Keratinocyte (primary cell): Measurements from ENCODE around the gene NCKAP1. TPM values are rescaled to one million over a fixed set of nuclear protein-coding genes. Genes with fewer than 3 reads are reported as not detected.

Experiments
- DNase-seq: peaks from one replicate; pipeline ENCODE4 v3.0.0-alpha.2; 2011; ENCODE audit warnings: low read depth, missing footprints, low spot score
- FAIRE-seq: peaks from 2 replicates; lab custom pipeline; 2011; peaks lifted over from hg19 to GRCh38; lab: Jason Lieb, UNC
- H2AFZ ChIP-seq: 2 replicates; pipeline ENCODE4 v1.6.0; 2012; ENCODE audit warnings: low read length, control low read depth, inconsistent platforms; ENCODE audit not compliant: control insufficient read depth
- H3K27ac ChIP-seq: 2 replicates; pipeline ENCODE4 v1.5.1; 2011; ENCODE audit warnings: low read length; ENCODE audit not compliant: control insufficient read depth, insufficient read depth
- H3K27me3 ChIP-seq: 3 replicates; pipeline ENCODE4 v1.6.0; 2011; ENCODE audit warnings: low read length; ENCODE audit not compliant: control insufficient read depth, insufficient read depth; ENCODE audit errors: extremely low read depth
- H3K36me3 ChIP-seq, 2 experiments: 2 replicates in 1 of 2; 3 replicates in 1 of 2; pipeline ENCODE4 v1.5.1; 2011; ENCODE audit warnings: low read length in 2 of 2, mild to moderate bottlenecking in 1 of 2; ENCODE audit not compliant: control insufficient read depth in 2 of 2, insufficient read depth in 2 of 2; ENCODE audit errors: extremely low read depth in 1 of 2
- H3K4me1 ChIP-seq: 3 replicates; pipeline ENCODE4 v1.5.1; 2011; ENCODE audit warnings: low read length; ENCODE audit not compliant: control insufficient read depth, insufficient read depth; ENCODE audit errors: extremely low read depth
- H3K4me2 ChIP-seq: 3 replicates; pipeline ENCODE4 v1.6.0; 2011; ENCODE audit warnings: low read depth, low read length; ENCODE audit not compliant: control insufficient read depth, insufficient read depth; ENCODE audit errors: extremely low read depth
- H3K4me3 ChIP-seq, 3 experiments: fragments of 200-600 bp in 1 of 3; sonication (generic) in 1 of 3; 2 replicates in 2 of 3; 3 replicates in 1 of 3; pipeline ENCODE4 v1.5.1; 2011 to 2016; ENCODE audit warnings: low read length in 3 of 3, mild to moderate bottlenecking in 3 of 3, control low read depth in 2 of 3, inconsistent platforms in 1 of 3, low read depth in 1 of 3, mixed read lengths in 1 of 3, mixed run types in 1 of 3, moderate library complexity in 1 of 3; ENCODE audit not compliant: control insufficient read depth in 2 of 3, insufficient read depth in 2 of 3; ENCODE audit errors: extremely low read depth in 1 of 3
- H3K79me2 ChIP-seq: 2 replicates; pipeline ENCODE4 v1.6.0; 2012; ENCODE audit warnings: low read length; ENCODE audit not compliant: control insufficient read depth, insufficient read depth
- H3K9ac ChIP-seq: 3 replicates; pipeline ENCODE4 v1.6.0; 2011; ENCODE audit warnings: low read length; ENCODE audit not compliant: control insufficient read depth, insufficient read depth; ENCODE audit errors: extremely low read depth
- H3K9me1 ChIP-seq: 3 replicates; pipeline ENCODE4 v1.6.0; 2011; ENCODE audit warnings: low read length; ENCODE audit not compliant: control insufficient read depth, insufficient read depth; ENCODE audit errors: extremely low read depth
- H3K9me3 ChIP-seq: 2 replicates; pipeline ENCODE4 v1.5.1; 2012; ENCODE audit warnings: low read depth, low read length; ENCODE audit not compliant: control insufficient read depth
- H4K20me1 ChIP-seq: 3 replicates; pipeline ENCODE4 v1.6.0; 2011; ENCODE audit warnings: low read length; ENCODE audit not compliant: control insufficient read depth, insufficient read depth; ENCODE audit errors: extremely low read depth
- EZH2 ChIP-seq: IDR thresholded peaks from one replicate; pipeline ENCODE4 v1.6.1; 2012; ENCODE audit warnings: inconsistent platforms, mild to moderate bottlenecking, low read length, moderate library complexity
- dilution Hi-C: fragments of 300-500 bp; cut with MboI; formaldehyde crosslinking; loops from one replicate; pipeline ENCODE4 v1.7.0; 2020; ENCODE audit warnings: low sequenced_read_pairs; ENCODE audit not compliant: extremely low pct_ligation_motif_present
- polyA plus RNA-seq, 5 experiments: library from polyadenylated mRNA; depleted of rRNA in 3 of 5; stranded (reverse) in 3 of 5; stranded (forward) in 1 of 5; unstranded in 1 of 5; fragments of >200 nt; gene quantifications; 1 replicate in 1 of 5; 2 replicates in 3 of 5; 3 replicates in 1 of 5; pipeline versions ENCODE4 v1.2.1 to v1.2.3, GENCODE V29; 2011 to 2012; ENCODE audit warnings: missing spikeins in 2 of 5, low read depth in 1 of 5, low replicate concordance in 1 of 5
- TF ChIP-seq, protein P1 (sequence below), 3 experiments: IDR thresholded peaks in 1 of 3; conservative IDR thresholded peaks in 1 of 3; optimal IDR thresholded peaks in 1 of 3; 2 replicates in 2 of 3; 3 replicates in 1 of 3; pipeline versions ENCODE3 to v1.5.1; 2011; ENCODE audit warnings: low read length in 3 of 3, mild to moderate bottlenecking in 3 of 3, moderate library complexity in 2 of 3, control low read depth in 1 of 3, inconsistent platforms in 1 of 3; ENCODE audit not compliant: insufficient read depth in 2 of 3; ENCODE audit errors: extremely low read depth in 1 of 3

The NCKAP1 gene
- polyA plus RNA-seq, 1 donor (not counting 4 experiments of a cell fraction or from before 2014, with no cell fraction given) = 207 TPM

DNA sequence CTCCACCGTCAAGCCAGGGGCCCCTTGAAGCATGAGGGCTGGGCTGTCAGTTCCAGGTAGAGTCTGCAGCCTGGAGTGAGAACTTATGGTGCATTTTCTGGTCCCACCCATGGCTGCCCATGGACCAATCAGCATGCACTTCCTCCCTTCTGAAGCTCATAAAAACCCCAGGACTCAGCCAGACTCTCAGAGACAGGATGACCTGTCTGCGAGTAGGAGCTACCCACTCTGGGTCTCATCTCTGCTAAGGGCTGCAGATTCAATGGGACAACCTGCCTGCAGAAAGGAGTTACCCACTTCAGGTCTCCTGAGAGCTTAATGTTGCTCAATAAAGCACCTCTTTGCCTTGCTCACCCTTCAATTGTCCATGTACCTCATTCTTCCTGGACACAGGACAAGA, 30.9 kb upstream of the NCKAP1 start:
- no peaks in the 10 kb centered on the region for H3K4me1 ChIP-seq
- no peak overlapping the region for H3K27ac ChIP-seq
- H3K27me3 ChIP-seq = peaks cover 3% of the 10 kb centered on the region
- H3K36me3 ChIP-seq = no peaks in the 10 kb centered on the region
- H3K4me3 ChIP-seq = no peak overlapping the region
- no peaks in the 10 kb centered on the region for H4K20me1 ChIP-seq
- no peak overlapping the region for H2AFZ ChIP-seq
- no peak overlapping the region for H3K4me2 ChIP-seq
- H3K9me1 ChIP-seq = no peaks in the 10 kb centered on the region
- H3K9ac ChIP-seq = no peak overlapping the region
- FAIRE-seq = no peak
- no peak for DNase-seq
- dilution Hi-C loops = no loop called here
- no peaks in the 10 kb centered on the region for H3K9me3 ChIP-seq
- H3K79me2 ChIP-seq = no peaks in the 10 kb centered on the region
- no peak for TF ChIP-seq EZH2
- TF ChIP-seq, protein P1, sequence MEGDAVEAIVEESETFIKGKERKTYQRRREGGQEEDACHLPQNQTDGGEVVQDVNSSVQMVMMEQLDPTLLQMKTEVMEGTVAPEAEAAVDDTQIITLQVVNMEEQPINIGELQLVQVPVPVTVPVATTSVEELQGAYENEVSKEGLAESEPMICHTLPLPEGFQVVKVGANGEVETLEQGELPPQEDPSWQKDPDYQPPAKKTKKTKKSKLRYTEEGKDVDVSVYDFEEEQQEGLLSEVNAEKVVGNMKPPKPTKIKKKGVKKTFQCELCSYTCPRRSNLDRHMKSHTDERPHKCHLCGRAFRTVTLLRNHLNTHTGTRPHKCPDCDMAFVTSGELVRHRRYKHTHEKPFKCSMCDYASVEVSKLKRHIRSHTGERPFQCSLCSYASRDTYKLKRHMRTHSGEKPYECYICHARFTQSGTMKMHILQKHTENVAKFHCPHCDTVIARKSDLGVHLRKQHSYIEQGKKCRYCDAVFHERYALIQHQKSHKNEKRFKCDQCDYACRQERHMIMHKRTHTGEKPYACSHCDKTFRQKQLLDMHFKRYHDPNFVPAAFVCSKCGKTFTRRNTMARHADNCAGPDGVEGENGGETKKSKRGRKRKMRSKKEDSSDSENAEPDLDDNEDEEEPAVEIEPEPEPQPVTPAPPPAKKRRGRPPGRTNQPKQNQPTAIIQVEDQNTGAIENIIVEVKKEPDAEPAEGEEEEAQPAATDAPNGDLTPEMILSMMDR (optimal IDR thresholded peaks at IDR 0.05 in 1 of 3, IDR thresholded peaks at IDR 0.05 in 1 of 3, conservative IDR thresholded peaks at IDR 0.05 in 1 of 3; ENCODE audit: extremely low read depth in 1 of 3, insufficient read depth in 2 of 3, low read length in 3 of 3) = no peak

DNA sequence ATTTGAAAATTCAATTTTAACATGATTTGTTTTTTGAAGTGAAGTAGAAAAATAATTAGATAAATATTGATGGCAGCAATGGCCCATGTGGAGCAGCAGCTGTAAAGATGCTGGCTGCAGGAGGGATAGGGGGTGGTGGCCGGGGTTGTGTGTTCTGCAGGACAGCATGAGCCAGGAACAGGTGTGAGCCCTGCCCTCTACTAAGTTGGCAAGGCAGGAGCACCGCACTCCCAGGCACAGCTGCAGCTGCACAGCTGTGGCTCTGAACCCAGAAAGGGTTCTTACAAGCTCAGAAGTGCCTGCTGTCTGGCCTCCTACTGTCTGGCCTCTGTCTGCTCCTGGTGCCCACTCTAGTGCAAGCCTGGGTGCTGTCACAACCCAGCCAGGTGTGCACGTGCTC, 30.3 kb upstream of the NCKAP1 start:
- H4K20me1 ChIP-seq = no peaks in the 10 kb centered on the region
- H3K27me3 ChIP-seq = peaks cover 3% of the 10 kb centered on the region
- H3K9me3 ChIP-seq = no peaks in the 10 kb centered on the region
- no peak overlapping the region for H3K27ac ChIP-seq
- TF ChIP-seq, protein P1 (optimal IDR thresholded peaks at IDR 0.05 in 1 of 3, IDR thresholded peaks at IDR 0.05 in 1 of 3, conservative IDR thresholded peaks at IDR 0.05 in 1 of 3; ENCODE audit: extremely low read depth in 1 of 3, insufficient read depth in 2 of 3, low read length in 3 of 3) = no peak
- no peak for TF ChIP-seq EZH2
- dilution Hi-C loops = no loop called here
- H2AFZ ChIP-seq = no peak overlapping the region
- no peak overlapping the region for H3K9ac ChIP-seq
- H3K4me1 ChIP-seq = no peaks in the 10 kb centered on the region
- H3K4me3 ChIP-seq = no peak overlapping the region
- no peak for DNase-seq
- H3K4me2 ChIP-seq = no peak overlapping the region
- H3K36me3 ChIP-seq = no peaks in the 10 kb centered on the region
- H3K79me2 ChIP-seq = no peaks in the 10 kb centered on the region
- FAIRE-seq = no peak
- H3K9me1 ChIP-seq = no peaks in the 10 kb centered on the region
